OCI-LY3 (cell line): ENCODE results near the gene PIEZO2.

ENCODE experiments used
- H2AFZ ChIP-seq: fragments of 200-600, 300-600 bp; shearing (Covaris generic); 2 replicates; pipeline ENCODE4 v1.6.0; 2014; ENCODE audit warnings: antibody characterized with exemption, low read depth, low read length
- H3K27ac ChIP-seq: fragments of 200-600, 300-600 bp; sonication (generic); 2 replicates; pipeline ENCODE4 v1.5.1; 2014; ENCODE audit warnings: mild to moderate bottlenecking, low read length, moderate library complexity, mixed read lengths
- H3K27me3 ChIP-seq: fragments of 200-600, 300-600 bp; sonication (generic); 2 replicates; pipeline ENCODE4 v1.6.1; 2014; ENCODE audit warnings: low read depth, low read length, mixed read lengths
- H3K36me3 ChIP-seq: fragments of 200-600, 300-600 bp; sonication (generic); replicated peaks from 2 replicates; pipeline ENCODE3; 2014; ENCODE audit warnings: low read depth, low read length, mixed read lengths
- H3K4me1 ChIP-seq: fragments of 300-600, 200-600 bp; sonication (generic); 2 replicates; pipeline ENCODE4 v1.6.1; 2014; ENCODE audit warnings: low read length, mixed read lengths
- H3K4me2 ChIP-seq: fragments of 200-600, 300-600 bp; sonication (generic); 2 replicates; pipeline ENCODE4 v1.6.1; 2014; ENCODE audit warnings: low read length, mixed read lengths
- H3K4me3 ChIP-seq: fragments of 300-600, 200-600 bp; sonication (generic); 2 replicates; pipeline ENCODE4 v1.5.1; 2014; ENCODE audit warnings: antibody characterized with exemption, mild to moderate bottlenecking, low read length, moderate library complexity
- H3K79me2 ChIP-seq: fragments of 300-600, 200-600 bp; shearing (Covaris generic); 2 replicates; pipeline ENCODE4 v1.6.1; 2014; ENCODE audit warnings: mild to moderate bottlenecking, low read length, mixed read lengths
- H3K9ac ChIP-seq: fragments of 300-600, 200-600 bp; shearing (Covaris generic); 2 replicates; pipeline ENCODE4 v1.6.0; 2014; ENCODE audit warnings: mild to moderate bottlenecking, low read length, moderate library complexity
- H3K9me3 ChIP-seq: fragments of 200-600, 300-600 bp; shearing (Covaris generic); 2 replicates; pipeline ENCODE4 v1.6.1; 2014; ENCODE audit warnings: low read length, mixed read lengths; ENCODE audit not compliant: insufficient read depth
- H4K20me1 ChIP-seq: fragments of 200-600, 300-600 bp; sonication (generic); 2 replicates; pipeline ENCODE4 v1.6.1; 2016; ENCODE audit warnings: low read length, mixed read lengths; ENCODE audit not compliant: insufficient read depth
- CTCF ChIP-seq: fragments of 200-600, 300-600 bp; sonication (generic); IDR thresholded peaks from 2 replicates; pipeline ENCODE4 v1.5.1; 2014; ENCODE audit warnings: antibody characterized with exemption, low read length, low read depth
- EZH2phosphoT487 ChIP-seq: fragments of 200-600 bp; shearing (Covaris generic); IDR thresholded peaks from 2 replicates; pipeline ENCODE4 v1.6.1; 2018; ENCODE audit warnings: antibody characterized with exemption, mixed run types, low read depth

Gene PIEZO2

GRCh38 chr18:11113046-11113548 lies 36.3 kb downstream of the PIEZO2 start:
- Histone ChIP-seq H3K27me3 (no peaks in the 10 kb centered on the region), H3K4me2 (no peak overlapping the region), H3K27ac (no peak overlapping the region), H3K4me1 (no peaks in the 10 kb centered on the region), H3K79me2 (no peaks in the 10 kb centered on the region), H3K9ac (no peak overlapping the region), H2AFZ (no peak overlapping the region), H4K20me1 (no peaks in the 10 kb centered on the region), H3K4me3 (no peak overlapping the region), H3K36me3 (no peaks in the 10 kb centered on the region), H3K9me3 (no peaks in the 10 kb centered on the region)
- TF ChIP-seq EZH2phosphoT487: no peak
- TF ChIP-seq CTCF: no peak

DNA sequence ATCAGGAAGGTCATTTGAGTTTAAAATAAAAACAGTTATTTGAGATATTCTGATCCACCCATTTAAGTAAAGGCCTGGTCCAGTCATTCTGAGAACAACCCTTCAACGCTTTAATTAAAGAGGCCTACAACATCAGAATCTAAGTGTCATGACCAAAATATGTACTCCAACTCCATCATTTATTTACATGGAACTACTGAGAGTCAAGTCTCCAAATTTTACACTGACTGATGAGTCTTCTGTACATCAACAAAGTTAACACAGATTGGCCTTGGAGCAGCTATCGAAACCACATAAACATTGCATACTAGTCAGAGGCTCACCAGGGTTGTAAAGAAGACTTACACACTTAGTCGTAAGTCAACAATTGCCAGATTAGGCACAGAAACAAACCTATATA lies 37.1 kb downstream of the PIEZO2 start:
- H3K9me3 ChIP-seq: no peaks in the 10 kb centered on the region
- no peaks in the 10 kb centered on the region for H3K79me2 ChIP-seq
- no peak overlapping the region for H3K27ac ChIP-seq
- no peaks in the 10 kb centered on the region for H3K4me1 ChIP-seq
- H3K27me3 ChIP-seq: no peaks in the 10 kb centered on the region
- no peaks in the 10 kb centered on the region for H3K36me3 ChIP-seq
- H3K9ac ChIP-seq: no peak overlapping the region
- H3K4me3 ChIP-seq: no peak overlapping the region
- H4K20me1 ChIP-seq: no peaks in the 10 kb centered on the region
- no peak overlapping the region for H3K4me2 ChIP-seq
- H2AFZ ChIP-seq: no peak overlapping the region
- TF ChIP-seq CTCF: no peak
- TF ChIP-seq EZH2phosphoT487: no peak

DNA sequence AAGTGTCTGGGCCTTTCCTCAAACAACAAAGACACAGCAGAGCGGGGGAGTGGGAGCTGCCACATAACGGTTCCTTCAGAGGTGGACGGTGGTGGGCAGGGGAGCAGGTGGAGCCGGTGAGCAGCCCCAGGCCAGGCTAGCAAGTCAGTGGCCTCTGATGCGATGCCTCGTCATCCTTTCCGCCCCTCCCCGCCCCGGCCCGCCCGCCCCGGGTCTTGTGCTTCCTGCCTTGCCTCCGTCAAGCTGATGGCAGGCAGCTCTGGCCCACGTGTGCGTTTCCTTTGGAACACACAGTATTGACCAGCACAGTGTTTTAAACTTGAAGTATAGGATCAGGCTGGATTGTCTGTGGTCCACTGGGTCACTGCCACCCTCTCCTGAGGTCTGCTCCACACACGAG lies 38.9 kb downstream of the PIEZO2 start:
- H3K9ac ChIP-seq: no peak overlapping the region
- no peaks in the 10 kb centered on the region for H4K20me1 ChIP-seq
- H3K4me1 ChIP-seq: no peaks in the 10 kb centered on the region
- no peaks in the 10 kb centered on the region for H3K36me3 ChIP-seq
- TF ChIP-seq EZH2phosphoT487 (no peak), CTCF (no peak)
- no peaks in the 10 kb centered on the region for H3K27me3 ChIP-seq
- no peak overlapping the region for H3K4me3 ChIP-seq
- H3K4me2 ChIP-seq: no peak overlapping the region
- no peaks in the 10 kb centered on the region for H3K79me2 ChIP-seq
- H3K27ac ChIP-seq: no peak overlapping the region
- no peaks in the 10 kb centered on the region for H3K9me3 ChIP-seq
- no peak overlapping the region for H2AFZ ChIP-seq

DNA sequence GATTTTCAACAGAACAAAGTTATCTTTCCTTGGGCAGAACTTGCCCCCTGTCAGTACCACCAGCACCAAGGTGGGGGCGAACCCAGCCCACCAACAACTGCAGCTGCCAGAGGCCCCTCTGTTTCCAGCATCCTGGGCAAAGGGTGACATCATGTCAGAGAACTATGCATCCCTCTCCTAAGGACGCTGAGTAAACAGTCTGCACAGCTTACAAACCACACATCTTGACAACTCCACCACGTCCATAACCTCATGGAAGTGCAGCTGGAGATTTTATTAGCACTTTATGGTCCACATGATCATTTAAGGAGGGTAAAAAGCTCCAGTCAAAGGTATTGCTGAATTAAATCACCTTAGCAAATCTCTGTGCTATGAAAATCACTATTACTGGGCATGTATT lies 40.4 kb downstream of the PIEZO2 start:
- Histone ChIP-seq H3K4me1 (no peaks in the 10 kb centered on the region), H3K4me2 (no peak overlapping the region), H3K79me2 (no peaks in the 10 kb centered on the region), H3K4me3 (no peak overlapping the region), H3K9ac (no peak overlapping the region), H2AFZ (no peak overlapping the region), H3K27ac (no peak overlapping the region), H3K27me3 (no peaks in the 10 kb centered on the region), H3K9me3 (no peaks in the 10 kb centered on the region), H3K36me3 (no peaks in the 10 kb centered on the region), H4K20me1 (no peaks in the 10 kb centered on the region)
- TF ChIP-seq EZH2phosphoT487 (no peak), CTCF (no peak)
